HepG2 (cell line): Measurements from ENCODE around the gene NDEL1. TPM values are rescaled to one million over a fixed set of nuclear protein-coding genes. Genes with fewer than 3 reads are reported as not detected.

ENCODE experiments used
- ATAC-seq: fragments of 200-7000 bp; cut with Tn5 transposase; 3 replicates; pipeline ENCODE4 v1.9.1; 2020; ENCODE audit warnings: mild to moderate bottlenecking, moderate library complexity
- BruUV-seq: library from RNA; stranded (reverse); fragments of 400-500 nt; replicated peaks from 2 replicates; lab custom pipeline; 2021; lab: Mats Ljungman, UMichigan
- CTCF ChIA-PET: fragments of 300-600 bp; formaldehyde crosslinking; extraction: SDS; loops from one replicate; lab custom pipeline; 2021; ENCODE audit warnings: low total read pairs, inconsistent platforms, low intra/inter-chr PET ratio; lab: Yijun Ruan, JAX
- POLR2A ChIA-PET: fragments of 350-600 bp; sonication (Branson Sonifier 250); formaldehyde crosslinking; loops from one replicate; lab custom pipeline; 2020; ENCODE audit warnings: antibody characterized with exemption, inconsistent platforms; lab: Yijun Ruan, JAX
- DNase-seq: peaks from one replicate; pipeline ENCODE4 v3.0.0-alpha.2; 2015; ENCODE audit warnings: low spot score
- FAIRE-seq: peaks from 3 replicates; lab custom pipeline; 2011; peaks lifted over from hg19 to GRCh38; lab: Jason Lieb, UNC
- H2AFZ ChIP-seq: one replicate; pipeline ENCODE4 v1.6.1; 2011; ENCODE audit warnings: low read length, inconsistent platforms
- H3K27ac ChIP-seq: fragments of 300-600 bp; 3 replicates; pipeline ENCODE4 v1.8.0; 2011; ENCODE audit warnings: mixed run types, mild to moderate bottlenecking, mixed read lengths, low read length, inconsistent platforms; ENCODE audit not compliant: insufficient read depth; ENCODE audit errors: extremely low read length
- H3K27me3 ChIP-seq, 2 experiments: fragments of 200-600 bp in 1 of 2; 2 replicates in 1 of 2; 3 replicates in 1 of 2; pipeline versions ENCODE4 v1.6.0 to v1.8.0; 2011; ENCODE audit warnings: low read length in 2 of 2, mild to moderate bottlenecking in 2 of 2, moderate library complexity in 2 of 2, inconsistent platforms in 1 of 2; ENCODE audit not compliant: insufficient read depth in 2 of 2, control insufficient read depth in 1 of 2
- H3K36me3 ChIP-seq, 2 experiments: fragments of 200-600 bp in 1 of 2; replicated peaks in 1 of 2; 2 replicates in 1 of 2; 3 replicates in 1 of 2; pipeline versions ENCODE4 v1.5.1 to v1.8.0; 2011; ENCODE audit warnings: low read length in 2 of 2, inconsistent platforms in 1 of 2; ENCODE audit not compliant: insufficient read depth in 2 of 2, control insufficient read depth in 1 of 2
- H3K4me1 ChIP-seq: 2 replicates; pipeline ENCODE4 v1.5.1; 2012; ENCODE audit warnings: low read length, inconsistent platforms; ENCODE audit not compliant: insufficient read depth
- H3K4me2 ChIP-seq: 2 replicates; pipeline ENCODE4 v1.6.0; 2011; ENCODE audit warnings: low read depth, low read length, inconsistent platforms
- H3K4me3 ChIP-seq, 3 experiments: fragments of 200-600 bp in 1 of 3; sonication (generic), shearing (Covaris generic) in 1 of 3; replicated peaks in 1 of 3; 2 replicates each; pipeline ENCODE4 v1.5.1; 2011 to 2016; ENCODE audit warnings: low read length in 3 of 3, inconsistent platforms in 2 of 3, low read depth in 2 of 3, mild to moderate bottlenecking in 2 of 3, control low read depth in 1 of 3, mixed read lengths in 1 of 3; ENCODE audit not compliant: insufficient read depth in 1 of 3
- H3K79me2 ChIP-seq: one replicate; pipeline ENCODE4 v1.6.1; 2011; ENCODE audit warnings: low read length, inconsistent platforms; ENCODE audit not compliant: insufficient read depth
- H3K9ac ChIP-seq: 2 replicates; pipeline ENCODE4 v1.6.0; 2011; ENCODE audit warnings: mild to moderate bottlenecking, low read depth, low read length, inconsistent platforms; ENCODE audit not compliant: insufficient read depth
- H3K9me3 ChIP-seq: 2 replicates; pipeline ENCODE4 v1.5.1; 2012; ENCODE audit warnings: mild to moderate bottlenecking, low read length
- H4K20me1 ChIP-seq: 2 replicates; pipeline ENCODE4 v1.6.0; 2011; ENCODE audit warnings: inconsistent platforms, mild to moderate bottlenecking, low read length, moderate library complexity; ENCODE audit not compliant: insufficient read depth
- ETV5 ChIP-seq: IDR thresholded peaks from 2 replicates; pipeline ENCODE4 v1.6.1; 2018; ENCODE audit warnings: missing biosample characterization, missing genetic modification reagents, inconsistent platforms, borderline replicate concordance
- KMT2A ChIP-seq: sonication (generic); formaldehyde crosslinking; IDR thresholded peaks from 2 replicates; pipeline ENCODE4 v1.4.0; 2020; ENCODE audit warnings: missing genetic modification reagents
- MATR3 ChIP-seq: sonication (generic); formaldehyde crosslinking; IDR thresholded peaks from 2 replicates; pipeline ENCODE4 v1.4.0; 2020; ENCODE audit warnings: missing genetic modification reagents
- ZBTB1 ChIP-seq: sonication (generic); formaldehyde crosslinking; IDR thresholded peaks from 2 replicates; pipeline ENCODE4 v1.4.0; 2020; ENCODE audit warnings: missing genetic modification reagents, borderline replicate concordance
- ZNF232 ChIP-seq: sonication (generic); formaldehyde crosslinking; IDR thresholded peaks from 2 replicates; pipeline ENCODE4 v1.4.0; 2020; ENCODE audit warnings: missing genetic modification reagents, borderline replicate concordance
- ZNF878 ChIP-seq: sonication (generic); formaldehyde crosslinking; IDR thresholded peaks from 2 replicates; pipeline ENCODE4 v1.8.1; 2023; ENCODE audit warnings: mild to moderate bottlenecking, missing genetic modification reagents, moderate library complexity
- ZSCAN12 ChIP-seq: sonication (generic); formaldehyde crosslinking; IDR thresholded peaks from 2 replicates; pipeline ENCODE4 v1.9.0; 2021; ENCODE audit warnings: mild to moderate bottlenecking, missing genetic modification reagents
- WGBS: methylation state at CpG from one replicate; pipeline ENCODE4 v1.1.6; 2017; ENCODE audit warnings: low lambda C conversion rate; 5-methylcytosine and 5-hydroxymethylcytosine counted together
- in situ Hi-C: cut with HindIII; loops from 2 replicates; pipeline ENCODE4 v1.10.0; 2017; ENCODE audit warnings: low pct_unique_long_range_greater_than_20kb; ENCODE audit not compliant: extremely low pct_ligation_motif_present
- intact Hi-C: fragments of 100-400 bp; cut with micrococcal nuclease; formaldehyde crosslinking; loops from one replicate; pipeline ENCODE4 v1.10.0; 2022; ENCODE audit not compliant: unreplicated experiment
- polyA plus RNA-seq, 8 experiments: library from polyadenylated mRNA; depleted of rRNA in 3 of 8; stranded (reverse) in 7 of 8; unstranded in 1 of 8; fragments of >200 nt; fragmentation: Illumina TruSeq in 4 of 8; extraction: Trizol in 4 of 8; gene quantifications; 2 replicates each; pipeline versions ENCODE4 v1.2.1 to v1.2.3, GENCODE V29; 2011 to 2016; ENCODE audit warnings: low read depth in 4 of 8, missing spikeins in 1 of 8, mixed read lengths in 1 of 8; ENCODE audit not compliant: insufficient read depth in 1 of 8
- total RNA-seq, 5 experiments: library from RNA; depleted of rRNA; stranded (reverse); fragments of >200 nt; fragmentation: Illumina TruSeq; extraction: Trizol; gene quantifications; 2 replicates each; pipeline ENCODE4 v1.2.3, GENCODE V29; 2016; ENCODE audit warnings: low read depth in 1 of 5
- TF ChIP-seq, protein P1 (sequence below): sonication (generic); formaldehyde crosslinking; IDR thresholded peaks from 2 replicates; pipeline ENCODE4 v1.5.1; 2020; ENCODE audit warnings: missing genetic modification reagents, mild to moderate bottlenecking, borderline replicate concordance

The NDEL1 gene
- total and polyA plus RNA-seq, 2 of the 13 experiments (the other 11 are each of a cell fraction or from before 2014, with no cell fraction given): 59.8 to 153 TPM

DNA sequence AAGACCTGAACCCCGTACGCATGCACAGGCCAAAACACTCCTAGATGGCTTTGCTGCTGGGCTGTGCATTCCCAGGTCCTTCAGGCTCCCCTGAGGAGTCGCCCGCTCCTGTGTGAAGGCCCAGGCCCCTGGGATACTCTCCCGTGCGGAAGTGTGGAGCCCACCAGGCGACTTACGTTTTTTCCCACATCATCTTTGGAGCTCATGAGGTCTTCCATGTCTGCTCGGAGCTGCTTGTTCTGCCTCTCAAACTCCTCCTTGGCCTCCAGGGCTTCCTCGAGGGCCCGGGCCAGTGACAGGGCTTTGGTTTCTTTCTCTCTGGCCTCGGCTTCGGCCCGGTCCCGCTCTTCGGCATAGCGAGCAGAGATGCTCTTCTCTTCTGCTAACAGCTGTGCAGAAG, 56.4 kb downstream of the NDEL1 start (continued):
- no peak for TF ChIP-seq ZBTB1
- TF ChIP-seq, protein P1, sequence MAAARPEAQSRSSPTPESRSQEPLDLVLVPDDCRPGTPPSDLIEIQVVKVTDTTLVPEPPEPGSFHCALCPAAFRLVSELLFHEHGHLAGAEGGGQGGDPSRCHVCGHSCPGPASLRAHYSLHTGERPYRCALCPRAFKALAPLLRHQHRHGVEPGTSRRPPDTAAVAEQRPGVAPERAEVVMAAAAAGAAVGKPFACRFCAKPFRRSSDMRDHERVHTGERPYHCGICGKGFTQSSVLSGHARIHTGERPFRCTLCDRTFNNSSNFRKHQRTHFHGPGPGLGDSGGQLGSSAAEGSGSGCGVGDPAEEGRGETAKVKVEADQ (CRISPR knock-in tag): no peak

DNA sequence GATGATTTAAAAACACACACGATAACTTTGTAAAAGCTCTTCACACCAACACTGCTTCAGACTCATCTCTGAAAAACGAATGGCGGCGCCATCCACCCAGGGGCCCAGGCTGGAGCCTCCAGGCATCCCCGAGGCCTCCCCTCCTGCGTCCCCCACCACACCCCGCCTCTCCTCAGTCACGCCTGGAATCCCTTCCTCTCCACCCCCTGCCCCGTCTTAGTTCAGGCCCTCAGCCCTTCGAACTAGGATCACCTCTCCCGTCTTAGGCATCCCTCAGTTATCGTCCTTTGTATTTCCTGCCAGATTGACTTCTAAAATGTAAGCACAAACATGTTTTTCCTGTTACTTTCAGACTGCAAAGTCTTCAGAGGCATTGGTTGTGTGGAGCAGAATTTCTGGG, 58.3 kb downstream of the NDEL1 start:
- no peaks in the 10 kb centered on the region for H4K20me1 ChIP-seq
- intact Hi-C loops (no loop called here), in situ Hi-C loops (no loop called here)
- H3K79me2 ChIP-seq: no peaks in the 10 kb centered on the region
- ChIA-PET POLR2A (no interaction called here), CTCF (no interaction called here)
- BruUV-seq: no TSS peak
- peaks cover 34 to 87% of the 10 kb centered on the region in 2 experiments for H3K36me3 ChIP-seq
- peaks cover 9% of the 10 kb centered on the region; the same call in 1 of the 2 replicates for H3K4me1 ChIP-seq
- no peak overlapping the region for H3K4me2 ChIP-seq
- ATAC-seq (no peak), FAIRE-seq (no peak), DNase-seq (no peak)
- no peak overlapping the region for H3K9ac ChIP-seq
- no peak overlapping the region for H2AFZ ChIP-seq
- TF ChIP-seq ZNF878 (CRISPR knock-in tag): no peak
- TF ChIP-seq ZSCAN12 (CRISPR knock-in tag): no peak
- TF ChIP-seq MATR3 (CRISPR knock-in tag): no peak
- no peak for TF ChIP-seq ETV5 (CRISPR knock-in tag)
- TF ChIP-seq KMT2A (CRISPR knock-in tag): no peak
- TF ChIP-seq ZNF232 (CRISPR knock-in tag): no peak
- H3K4me3 ChIP-seq: no peak overlapping the region
- H3K27me3 ChIP-seq: no peaks in the 10 kb centered on the region
- 88% methylated on average over 12 of the region's 12 CpGs for WGBS
- no peaks in the 10 kb centered on the region for H3K9me3 ChIP-seq
- H3K27ac ChIP-seq: no peak overlapping the region
